Fibroblast of pulmonary artery (primary cell): ENCODE measurements around the gene C1QL4.

Experiments
- DNase-seq: peaks from one replicate; pipeline ENCODE4 v3.0.0-alpha.2; 2010; ENCODE audit warnings: low read depth
- H3K4me3 ChIP-seq: replicated peaks from 2 replicates; pipeline ENCODE4 v1.5.1; 2011; ENCODE audit warnings: low read depth, mild to moderate bottlenecking, control low read depth, low read length, moderate library complexity
- CTCF ChIP-seq: IDR thresholded peaks from 2 replicates; pipeline ENCODE4 v1.5.1; 2011; ENCODE audit warnings: mild to moderate bottlenecking, control low read depth, low read length, inconsistent platforms; ENCODE audit errors: missing control alignments

The C1QL4 gene

GRCh38 chr12:49359671-49360070, 22.7 kb upstream of the C1QL4 start:
- TF ChIP-seq CTCF, result no peak
- no peak for DNase-seq
- H3K4me3 ChIP-seq, result no peak overlapping the region

- H3K4me3 ChIP-seq, result no peak overlapping the region
- DNase-seq, result peak; percentile 83
These were observed 21.6 kb upstream of the C1QL4 start for GRCh38 chr12:49358483-49359141.

GRCh38 chr12:49357103-49357678, 20.2 kb upstream of the C1QL4 start:
- H3K4me3 ChIP-seq, result no peak overlapping the region
- peak; percentile 85 for DNase-seq
- peak; percentile 50 for TF ChIP-seq CTCF

More at GRCh38 chr12:49358483-49359141, 21.6 kb upstream of the C1QL4 start:
- peak; percentile 81 for TF ChIP-seq CTCF

GRCh38 chr12:49355913-49356312, 18.9 kb upstream of the C1QL4 start:
- TF ChIP-seq CTCF, result no peak
- H3K4me3 ChIP-seq, result no peak overlapping the region
- DNase-seq, result no peak

GRCh38 chr12:49352351-49352750, 15.4 kb upstream of the C1QL4 start:
- no peak for TF ChIP-seq CTCF
- no peak for DNase-seq

GRCh38 chr12:49349266-49349665, 12.3 kb upstream of the C1QL4 start:
- TF ChIP-seq CTCF, result no peak
- DNase-seq, result no peak
- no peak overlapping the region for H3K4me3 ChIP-seq

More at GRCh38 chr12:49352351-49352750, 15.4 kb upstream of the C1QL4 start:
- no peak overlapping the region for H3K4me3 ChIP-seq

GRCh38 chr12:49348781-49349180, 11.8 kb upstream of the C1QL4 start:
- TF ChIP-seq CTCF, result no peak
- DNase-seq, result no peak
- no peak overlapping the region for H3K4me3 ChIP-seq
